Stimulated activated naive CD4-positive, alpha-beta T cell (primary cell): ENCODE measurements around the gene WDSUB1.
A peak's percentile ranks its signal among the peaks of the same experiment; 100 is the strongest.

Source experiments
- DNase-seq, 6 experiments: peaks; one replicate each; lab custom pipeline; 2025; lab: John Stamatoyannopoulos, UW

WDSUB1 gene, protein sequence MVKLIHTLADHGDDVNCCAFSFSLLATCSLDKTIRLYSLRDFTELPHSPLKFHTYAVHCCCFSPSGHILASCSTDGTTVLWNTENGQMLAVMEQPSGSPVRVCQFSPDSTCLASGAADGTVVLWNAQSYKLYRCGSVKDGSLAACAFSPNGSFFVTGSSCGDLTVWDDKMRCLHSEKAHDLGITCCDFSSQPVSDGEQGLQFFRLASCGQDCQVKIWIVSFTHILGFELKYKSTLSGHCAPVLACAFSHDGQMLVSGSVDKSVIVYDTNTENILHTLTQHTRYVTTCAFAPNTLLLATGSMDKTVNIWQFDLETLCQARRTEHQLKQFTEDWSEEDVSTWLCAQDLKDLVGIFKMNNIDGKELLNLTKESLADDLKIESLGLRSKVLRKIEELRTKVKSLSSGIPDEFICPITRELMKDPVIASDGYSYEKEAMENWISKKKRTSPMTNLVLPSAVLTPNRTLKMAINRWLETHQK

DNA sequence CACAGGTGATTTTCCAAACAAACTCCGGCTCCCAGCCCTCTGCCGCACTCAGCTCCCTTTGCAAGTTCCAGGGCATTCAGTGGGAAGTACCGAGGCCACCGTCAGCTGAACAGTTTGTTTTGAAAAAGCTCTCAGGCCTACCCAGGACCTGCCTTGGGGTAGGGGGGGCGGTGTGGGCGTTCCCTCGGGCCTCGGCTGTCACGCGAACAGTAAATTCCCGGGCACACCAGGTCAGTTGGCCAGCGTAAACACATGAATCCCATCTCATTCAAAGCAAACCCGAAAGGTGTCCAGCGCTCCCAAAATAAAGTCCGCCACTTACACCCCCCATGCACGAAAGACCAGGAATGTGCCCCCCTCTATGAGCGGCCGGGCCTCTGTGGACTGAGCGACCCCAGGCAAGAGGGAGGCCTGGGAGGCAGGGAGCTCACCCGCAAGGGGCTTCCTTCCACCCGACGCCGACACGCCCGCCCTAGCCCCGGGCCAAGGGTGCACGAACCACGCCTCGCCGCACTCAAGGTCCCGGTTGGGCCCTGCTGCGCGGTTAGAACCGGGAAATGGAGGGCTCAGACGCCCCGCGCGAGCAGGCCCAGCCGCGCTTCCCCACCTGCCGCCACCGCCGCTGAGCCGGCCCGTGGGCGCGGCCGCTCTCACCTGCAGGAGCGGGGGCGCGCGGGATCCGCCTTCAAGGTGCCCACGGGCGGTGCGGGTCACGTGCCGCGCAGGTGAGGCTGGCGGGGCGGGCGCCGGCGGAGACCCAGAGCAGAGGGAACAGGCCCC lies at the start of gene WDSUB1:
WDSUB1 (minus strand) TSS at position 775 of the 780 bp plus-strand sequence. CDS start 3,634 bp downstream, outside the sequence.
- peak in 3 of 6 experiments; percentile 11 to 34 (median 24) for DNase-seq

DNA sequence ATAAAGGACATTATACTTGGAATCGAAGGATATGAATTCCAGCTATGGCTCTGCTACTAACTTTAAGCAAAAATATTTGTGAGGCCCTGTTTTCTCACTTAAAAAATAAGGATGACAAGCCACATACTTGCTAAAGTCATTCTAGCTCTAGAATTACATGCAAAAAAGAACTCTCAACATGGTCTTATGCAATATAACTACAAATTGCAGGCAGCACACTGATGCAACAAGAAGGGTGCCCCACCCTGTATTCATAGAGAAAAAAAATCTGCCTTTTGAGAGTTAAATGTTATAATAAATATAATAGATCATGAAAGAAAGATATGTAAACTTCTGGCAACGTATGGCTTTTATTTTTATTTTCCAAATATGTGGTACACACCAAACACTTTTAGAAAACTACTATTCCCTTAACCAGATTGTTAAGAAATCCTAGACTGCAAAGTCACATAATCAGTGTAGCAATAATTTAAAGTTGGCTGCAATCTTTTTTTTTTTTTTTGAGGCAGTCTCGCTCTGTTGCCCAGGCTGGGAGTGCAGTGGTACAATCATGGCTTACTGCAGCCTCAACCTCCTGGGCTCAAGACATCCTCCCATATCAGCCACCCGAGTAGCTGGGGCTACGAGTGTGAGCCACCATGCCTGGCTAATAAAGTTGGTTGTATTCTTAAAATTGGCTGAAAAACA lies 40.2 kb upstream of the WDSUB1 start:
- DNase-seq = no peak

DNA sequence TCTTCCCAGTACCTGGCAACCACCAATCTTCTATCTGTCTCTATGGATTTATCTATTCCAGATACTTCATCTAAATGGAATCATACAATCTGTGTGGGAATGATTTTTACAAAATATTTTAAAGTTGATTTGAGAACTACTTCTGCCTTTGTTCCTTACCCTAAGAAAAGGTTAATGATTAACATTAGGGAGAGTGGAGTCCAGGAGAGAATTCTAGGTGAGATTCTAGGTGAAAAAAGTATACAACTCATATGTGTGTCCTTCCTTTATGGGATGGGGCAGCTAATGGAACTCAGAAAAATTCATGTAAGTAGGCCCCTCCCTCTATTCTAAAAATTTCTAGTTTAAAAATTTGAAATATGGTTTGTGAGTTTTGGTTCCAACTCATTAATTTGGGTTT lies 35.9 kb upstream of the WDSUB1 start:
- no peak for DNase-seq

DNA sequence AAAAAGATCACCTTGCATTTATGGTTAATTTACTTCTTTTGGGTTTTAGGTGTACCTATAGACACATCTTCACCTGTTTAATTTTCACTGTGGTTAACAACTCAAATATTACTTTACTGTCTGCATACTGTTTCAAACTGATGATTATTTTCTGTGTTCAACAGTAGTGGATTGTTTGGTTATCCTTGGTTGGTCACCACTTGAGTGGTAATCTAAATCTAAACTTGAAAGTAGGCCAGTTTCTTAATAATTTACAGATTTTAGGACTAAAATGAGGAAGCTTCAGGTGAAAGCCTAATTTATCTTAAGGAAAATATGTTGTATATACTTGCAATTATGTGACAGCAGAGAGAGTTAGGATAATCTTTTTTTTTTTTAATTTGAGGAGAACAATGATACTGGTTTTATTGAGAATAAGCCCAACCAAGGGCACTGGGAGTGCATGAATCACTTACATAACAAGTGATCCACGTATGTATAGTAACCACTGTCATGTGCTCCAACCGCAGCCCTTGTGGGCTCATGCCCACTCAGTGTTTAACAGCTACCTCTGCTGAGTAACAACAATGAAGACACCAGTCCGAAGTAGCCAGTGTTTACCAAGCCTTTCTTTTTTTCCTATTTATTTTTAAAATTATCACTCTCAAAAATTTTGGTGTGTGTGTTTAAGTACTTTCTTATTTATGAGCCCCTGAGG lies 31.0 kb upstream of the WDSUB1 start:
- DNase-seq = no peak

DNA sequence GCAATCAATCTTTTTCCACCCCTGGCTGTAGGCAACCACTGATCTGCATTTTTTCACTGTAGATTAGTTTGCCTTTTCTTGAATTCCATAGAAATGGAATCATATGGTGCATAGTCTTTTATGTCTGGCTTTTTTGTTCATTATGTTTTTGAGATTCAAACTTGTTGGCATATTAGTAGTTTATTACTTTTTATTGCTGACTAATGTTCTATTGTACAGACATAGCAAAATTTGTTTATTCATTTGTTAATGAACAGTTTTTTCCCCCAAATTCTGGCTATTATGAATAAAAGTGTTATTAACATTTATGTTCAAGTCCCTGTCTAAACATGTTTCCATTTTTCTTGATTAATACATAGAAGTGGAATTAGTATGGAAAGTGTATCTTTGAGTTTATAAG lies 21.4 kb upstream of the WDSUB1 start:
- DNase-seq = no peak

DNA sequence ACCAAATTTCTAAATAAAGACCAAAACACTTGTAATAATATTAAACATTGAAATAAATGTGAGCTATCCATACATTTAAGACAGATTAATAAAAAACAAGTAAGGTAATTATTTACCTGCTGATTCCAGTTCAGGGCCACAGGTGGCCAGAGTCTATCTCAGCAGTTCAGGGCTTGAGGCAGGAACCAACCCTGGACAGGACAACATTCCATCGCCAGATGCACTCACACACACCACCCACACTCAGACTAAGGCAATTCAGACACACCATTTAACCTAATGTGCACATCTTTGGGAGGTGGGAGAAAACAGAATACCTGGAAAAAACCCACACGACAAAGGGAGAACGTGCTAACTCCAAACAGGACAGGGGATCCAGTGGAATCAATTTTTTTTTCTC lies 14.1 kb upstream of the WDSUB1 start:
- DNase-seq = no peak

DNA sequence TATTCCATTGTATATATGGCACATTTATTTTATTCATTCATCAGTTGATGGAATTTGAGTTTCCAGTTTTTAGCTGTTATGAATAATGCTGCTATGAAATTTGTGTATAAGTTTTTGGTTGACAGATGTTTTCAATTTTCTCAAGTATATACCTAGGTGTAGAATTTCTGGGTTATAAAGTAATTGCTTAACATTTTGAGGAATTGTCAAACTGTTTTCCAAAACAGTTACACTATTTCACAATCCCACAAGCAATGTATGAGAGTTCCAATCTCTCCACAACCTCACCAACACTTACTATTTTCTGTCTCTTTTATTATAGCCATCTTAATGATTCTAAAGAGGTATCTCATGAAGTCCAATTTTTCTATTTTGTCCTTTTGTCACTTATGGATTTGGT lies 12.5 kb upstream of the WDSUB1 start:
- no peak for DNase-seq

DNA sequence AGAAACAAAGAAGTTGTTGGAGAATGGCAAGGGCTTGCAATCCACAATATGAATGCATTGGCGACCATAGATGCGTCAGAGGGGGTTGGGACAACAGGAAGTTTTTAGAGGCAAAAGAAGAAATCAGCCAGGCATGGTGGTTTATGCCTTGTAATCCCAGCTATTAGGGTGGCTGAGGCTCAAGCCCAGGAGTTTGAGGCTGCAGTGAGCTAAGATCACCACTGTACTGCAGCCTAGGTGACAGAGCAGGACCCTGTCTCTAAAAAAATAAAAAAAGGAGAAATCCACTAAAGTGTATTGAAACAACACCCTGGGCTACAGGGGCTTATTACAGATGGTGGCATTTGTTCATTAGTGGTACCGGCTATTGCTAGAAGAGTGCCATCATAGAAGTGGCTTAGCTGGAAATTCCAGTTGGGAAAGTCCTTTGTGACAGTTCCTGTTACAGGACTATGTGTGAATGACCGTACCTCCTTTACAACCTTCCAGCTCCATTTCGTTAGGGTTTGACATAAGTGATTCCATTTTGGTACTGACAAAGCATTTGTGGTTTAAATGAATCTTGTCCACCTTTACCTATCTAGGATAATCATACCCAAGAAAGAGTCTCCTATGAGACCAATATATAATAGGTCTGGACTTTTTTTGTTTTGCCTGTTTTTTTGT lies 10.7 kb upstream of the WDSUB1 start:
- no peak for DNase-seq

DNA sequence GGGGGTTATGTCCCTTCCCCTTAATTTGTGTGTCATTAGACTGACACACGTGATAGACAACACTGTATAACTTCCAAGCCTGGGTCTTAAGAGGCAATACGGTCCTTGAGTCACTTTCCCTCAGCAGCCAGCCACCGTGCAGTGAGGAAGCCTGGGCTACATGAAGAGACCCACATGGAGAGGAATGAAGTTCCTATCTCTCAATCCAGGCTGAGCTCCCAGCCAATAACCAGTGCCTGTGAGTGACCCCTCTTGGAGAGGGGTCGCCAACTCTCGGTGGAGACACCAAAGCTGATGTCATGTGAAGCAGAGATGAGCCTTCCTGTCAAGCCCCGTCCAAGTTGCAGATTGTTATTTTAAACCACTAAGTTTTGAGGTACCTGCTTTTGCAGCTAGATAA lies 5.7 kb upstream of the WDSUB1 start:
- no peak for DNase-seq

DNA sequence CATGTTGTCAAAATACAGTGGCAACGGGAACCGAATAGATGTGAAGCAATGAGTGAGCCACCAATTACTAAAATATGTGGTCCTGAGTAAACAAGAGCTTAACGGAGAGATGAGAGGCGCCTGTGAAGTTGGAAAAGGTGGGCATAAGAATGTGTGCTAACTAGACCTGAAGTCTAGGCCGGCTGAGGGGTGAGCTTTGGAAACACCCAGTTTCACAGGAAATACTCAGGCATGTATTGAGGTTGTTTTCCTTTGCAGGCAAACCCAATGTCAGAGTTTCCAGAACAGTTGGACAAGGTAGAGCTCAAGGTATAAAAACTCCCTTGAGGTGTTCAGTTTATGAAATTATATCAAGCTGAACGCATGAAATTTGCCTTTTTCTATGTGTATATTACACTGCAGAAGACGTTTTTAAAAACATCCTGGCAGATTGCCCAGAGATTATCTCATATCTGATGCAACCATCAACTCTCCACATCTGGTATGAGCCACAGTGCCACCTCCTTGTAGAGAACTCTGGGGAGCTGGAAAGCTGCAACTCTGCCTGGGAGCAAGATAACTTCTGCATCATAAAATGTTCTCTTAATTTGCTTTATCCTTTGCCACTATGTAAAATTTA lies 3.9 kb upstream of the WDSUB1 start:
- DNase-seq = peak in 3 of 6 experiments; percentile 9 to 39 (median 12)

DNA sequence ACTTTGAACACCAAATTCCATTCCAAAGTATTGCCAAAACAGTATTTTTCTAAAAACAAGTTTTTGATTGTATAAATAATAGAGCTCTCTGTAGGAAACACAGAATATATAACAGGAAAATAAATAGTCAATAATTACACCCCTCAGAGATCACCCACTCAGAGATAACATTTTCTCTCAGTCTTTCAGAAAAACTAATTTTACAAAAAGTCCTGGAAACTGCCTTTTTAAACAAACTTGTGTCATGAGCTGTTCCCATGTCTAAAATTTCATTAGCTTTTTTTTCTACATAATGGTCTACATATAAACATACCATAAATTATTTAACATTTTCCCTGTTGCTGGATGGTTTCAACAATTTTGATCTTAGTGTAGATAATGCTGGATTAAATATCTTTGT lies 1.2 kb upstream of the WDSUB1 start:
- DNase-seq = no peak

DNA sequence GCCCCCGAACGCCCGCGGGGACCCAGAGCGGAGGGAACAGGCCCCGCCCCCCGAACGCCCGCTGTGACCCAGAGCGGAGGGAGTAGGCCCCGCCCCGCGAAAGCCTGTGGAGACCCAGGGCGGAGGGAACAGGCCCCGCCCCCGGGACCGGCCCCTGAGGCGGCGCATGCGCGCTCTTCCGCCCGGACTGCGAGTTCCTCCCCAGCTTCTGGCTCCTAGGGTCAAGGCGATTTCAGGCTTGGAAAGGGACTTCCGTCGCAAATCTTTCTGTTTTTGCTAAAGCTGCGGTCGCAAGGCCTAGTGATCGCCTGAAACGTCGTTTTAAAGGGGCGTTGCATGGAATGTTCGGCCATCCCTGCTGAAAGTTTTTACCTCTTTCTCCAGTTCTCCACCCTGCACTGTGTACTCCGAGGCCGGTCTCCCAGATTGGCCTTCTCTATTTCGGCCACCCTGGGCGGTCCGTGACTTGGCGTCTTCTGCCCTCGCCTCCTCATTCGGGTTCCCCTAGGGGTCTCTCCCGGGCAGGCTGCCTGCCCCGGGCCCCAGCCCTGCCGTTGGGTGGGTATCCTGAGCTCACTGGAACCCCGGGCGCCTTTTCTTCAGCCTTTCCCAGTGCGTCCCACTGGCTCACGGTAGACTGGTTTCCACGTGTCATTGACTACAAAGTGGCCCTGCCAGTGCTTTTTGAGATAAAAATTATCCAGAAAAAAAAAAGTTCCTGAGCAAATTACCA lies 372 bp upstream of the WDSUB1 start:
- peak; percentile 85 to 99 (median 95) for DNase-seq

DNA sequence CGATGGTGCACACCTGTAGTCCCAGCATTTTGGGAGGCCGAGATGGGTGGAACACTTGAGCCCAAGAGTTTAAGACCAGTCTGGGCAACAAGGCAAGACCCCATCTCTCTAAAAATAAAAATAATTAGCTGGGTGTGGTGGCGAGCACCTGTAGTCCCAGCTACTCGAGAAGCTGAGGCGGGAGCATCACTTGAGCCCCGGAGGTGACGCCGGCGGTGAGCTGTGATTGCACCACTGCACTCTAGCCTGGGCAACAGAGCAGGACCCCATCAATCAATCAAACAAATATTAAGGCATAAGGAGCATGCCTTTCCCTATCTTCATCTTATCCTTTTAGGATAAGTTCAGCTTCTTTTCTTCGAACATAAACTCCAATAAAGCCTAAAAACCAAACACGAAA lies 1.1 kb downstream of the WDSUB1 start:
- DNase-seq = peak in 1 of 6 experiments; percentile 2

DNA sequence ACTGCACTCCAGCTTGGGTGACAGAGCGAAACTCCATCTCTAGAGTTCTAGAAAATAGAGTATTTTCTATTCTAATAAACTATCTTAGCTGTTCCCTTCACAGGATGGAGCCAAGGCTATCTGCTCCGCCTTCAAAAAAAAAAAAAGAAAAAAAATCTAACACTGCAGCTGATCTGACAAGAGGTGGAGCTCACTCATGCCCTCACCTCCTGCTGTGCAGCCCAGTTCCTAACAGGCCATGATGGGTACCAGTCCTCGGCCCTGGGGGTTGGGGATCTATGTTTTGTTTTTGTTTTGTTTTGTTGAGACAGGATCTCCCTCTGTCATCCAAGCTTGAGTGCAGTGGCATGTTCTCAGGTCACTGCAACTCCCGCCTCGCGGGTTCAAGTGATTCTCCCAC lies 3.0 kb downstream of the WDSUB1 start:
- DNase-seq = no peak

DNA sequence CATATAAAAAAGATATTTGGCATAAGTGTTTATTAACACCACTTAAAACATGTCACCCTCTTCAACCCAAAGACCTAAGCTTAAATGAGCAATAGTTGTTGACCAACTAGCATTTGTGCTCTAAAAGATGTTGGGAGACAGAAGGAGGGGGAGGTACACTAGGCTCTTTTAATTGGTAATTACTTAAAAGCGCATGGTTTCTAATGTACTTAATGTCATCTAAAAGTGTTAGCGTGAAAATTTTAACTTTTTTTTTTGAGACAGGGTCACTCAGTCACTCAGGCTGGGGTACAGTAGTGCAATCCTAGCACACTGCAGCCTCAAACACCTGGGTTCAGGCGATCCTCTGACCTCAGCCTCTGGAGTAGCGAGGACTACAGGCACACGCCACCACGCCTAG lies 5.5 kb downstream of the WDSUB1 start:
- DNase-seq = no peak

DNA sequence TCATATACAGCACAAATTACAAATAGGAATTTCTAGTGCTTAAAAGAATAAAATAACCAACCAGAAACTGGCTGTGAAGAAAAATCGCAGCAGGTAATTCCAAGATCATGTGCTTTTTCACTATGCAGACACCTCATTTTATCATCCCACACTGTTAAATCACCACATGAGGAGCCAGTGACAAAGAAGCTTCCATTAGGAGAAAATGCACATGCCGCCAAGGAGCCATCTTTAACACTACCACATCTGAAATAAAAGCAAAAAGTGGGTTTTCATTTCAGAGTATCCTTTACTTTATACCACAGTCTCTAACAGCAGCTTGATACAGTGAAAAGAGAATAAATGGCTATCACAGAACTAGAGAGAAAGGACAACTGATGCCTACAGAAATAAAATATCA lies 6.8 kb downstream of the WDSUB1 start:
- DNase-seq = no peak

DNA sequence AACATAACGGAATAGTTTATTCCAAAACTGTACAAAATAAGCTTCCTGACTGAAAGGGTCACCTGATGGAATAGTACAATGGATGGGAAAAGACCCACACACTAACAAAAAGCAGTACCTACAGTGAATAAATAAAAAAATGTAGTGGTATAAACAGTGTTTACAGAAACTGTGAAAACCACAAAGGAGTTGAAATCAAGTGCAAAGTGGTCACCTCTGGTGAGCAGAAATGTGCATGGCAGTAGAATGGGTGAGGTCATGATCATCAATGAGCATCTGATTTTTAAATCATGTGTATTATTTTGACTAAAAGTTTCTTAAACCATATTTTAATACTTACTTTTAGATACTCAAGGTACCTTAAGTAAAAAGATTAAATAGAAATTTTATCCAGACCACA lies 11.4 kb downstream of the WDSUB1 start:
- DNase-seq = no peak

DNA sequence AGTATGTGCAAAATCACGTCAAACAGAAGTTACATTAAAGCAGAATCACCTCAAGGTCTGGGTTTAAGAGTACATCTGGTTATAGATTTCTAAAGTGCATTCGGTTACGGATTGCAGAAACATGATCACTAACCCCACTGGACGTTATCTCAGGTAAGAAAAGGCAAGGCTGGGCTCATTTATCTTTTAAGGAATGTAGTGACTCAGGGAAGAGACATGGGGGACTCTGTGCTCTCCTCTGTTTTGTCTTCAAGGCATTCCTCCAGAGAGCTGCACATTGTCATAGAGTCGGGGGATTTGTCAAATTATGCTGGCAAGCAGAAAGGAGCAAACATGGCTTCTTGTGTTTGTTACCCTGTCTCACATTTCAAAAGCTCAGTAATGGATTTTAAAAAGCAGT lies 14.3 kb downstream of the WDSUB1 start:
- no peak for DNase-seq

DNA sequence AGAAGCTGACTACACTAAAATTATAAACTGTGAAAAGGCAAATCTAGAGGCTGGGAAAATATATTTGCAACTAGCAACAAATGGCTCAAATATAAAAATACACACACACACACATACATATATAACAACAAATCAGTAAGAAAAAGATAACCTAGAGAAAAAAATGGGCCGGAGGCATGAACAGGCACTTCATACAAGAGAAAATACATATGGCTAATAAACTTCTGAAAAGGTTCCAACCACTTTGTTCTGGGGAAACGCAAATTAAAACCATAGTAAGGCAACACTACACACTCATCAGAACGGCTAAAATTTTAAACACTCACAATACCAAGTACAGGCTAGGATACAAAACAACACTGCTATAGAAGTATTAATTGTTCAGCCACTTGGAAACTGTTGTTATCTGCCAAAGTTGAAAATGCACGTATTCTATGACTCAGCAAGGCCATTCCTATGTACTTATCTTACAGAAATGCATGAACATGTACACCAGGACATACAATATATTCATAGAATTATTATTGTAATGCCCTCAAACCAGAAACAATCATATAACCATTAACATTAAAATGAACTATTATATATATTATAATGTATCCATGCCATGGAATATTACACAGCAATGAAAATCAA lies 15.6 kb downstream of the WDSUB1 start:
- no peak for DNase-seq

DNA sequence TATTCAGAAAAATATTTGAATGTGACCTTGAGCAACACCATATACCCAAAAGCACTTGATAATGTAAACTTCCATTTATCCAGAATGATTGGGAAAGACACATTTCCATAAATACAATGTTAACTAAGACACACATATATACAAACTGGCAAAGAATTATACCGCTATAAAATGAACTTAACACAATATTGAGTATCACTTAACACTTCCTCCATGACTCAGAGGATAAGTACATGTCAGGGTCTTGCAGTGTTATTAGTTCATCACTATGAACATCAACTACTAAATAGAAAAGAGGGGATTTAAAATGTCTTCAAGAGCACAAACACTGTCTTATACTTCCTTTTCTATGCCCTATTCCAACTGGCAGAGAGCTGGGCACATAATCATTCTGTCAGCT lies 18.6 kb downstream of the WDSUB1 start:
- DNase-seq = no peak
